Activated CD4-positive, alpha-beta memory T cell treated with anti-CD3 and anti-CD28 coated beads, Interleukin-2, amount 10 ng/mL, durations not matched to agents 7 days and 5 days (primary cell): Measurements from ENCODE around the gene B3GALT2. TPM values are rescaled to one million over a fixed set of nuclear protein-coding genes. Genes with fewer than 3 reads are reported as not detected.

Experiments
- CTCF ChIA-PET: fragments of 350-600 bp; sonication (Branson Sonifier 250); formaldehyde crosslinking; loops from one replicate; lab custom pipeline; 2021; ENCODE audit warnings: antibody characterized with exemption, inconsistent platforms; lab: Charles Lee
- POLR2A ChIA-PET: fragments of 350-600 bp; sonication (Branson Sonifier 250); formaldehyde crosslinking; loops from one replicate; lab custom pipeline; 2021; ENCODE audit warnings: antibody characterized with exemption; lab: Charles Lee
- DNase-seq: peaks from one replicate; pipeline ENCODE4 v3.0.0-alpha.2; 2020
- H3K27ac Mint-ChIP-seq: one replicate; pipeline ENCODE4 v1.8.0; 2021; ENCODE audit warnings: mild to moderate bottlenecking, mixed read lengths
- H3K27me3 Mint-ChIP-seq: one replicate; pipeline ENCODE4 v1.8.0; 2021; ENCODE audit warnings: mixed read lengths
- H3K36me3 Mint-ChIP-seq: one replicate; pipeline ENCODE4 v1.8.0; 2021; ENCODE audit warnings: low read depth, mixed read lengths
- H3K4me1 Mint-ChIP-seq: one replicate; pipeline ENCODE4 v1.8.0; 2021; ENCODE audit warnings: mixed read lengths
- H3K4me3 Mint-ChIP-seq: one replicate; pipeline ENCODE4 v1.8.0; 2021; ENCODE audit warnings: mild to moderate bottlenecking, mixed read lengths
- H3K9me3 Mint-ChIP-seq: one replicate; pipeline ENCODE4 v1.8.0; 2021; ENCODE audit warnings: mixed read lengths
- total RNA-seq, 2 experiments: library from RNA; stranded (reverse); gene quantifications; one replicate each; pipeline ENCODE4 v1.2.3, GENCODE V29; 2021

Gene B3GALT2
- total RNA-seq, 2 experiments from 2014 or later = 4.1 to 4.3 TPM

- Mint-ChIP-seq H3K4me3 (no peak overlapping the region), H3K27ac (no peak overlapping the region), H3K9me3 (peaks cover 2% of the 10 kb centered on the region), H3K36me3 (peaks cover 37% of the 10 kb centered on the region), H3K4me1 (peaks cover 7% of the 10 kb centered on the region), H3K27me3 (no peaks in the 10 kb centered on the region)
- ChIA-PET CTCF (no interaction called here), POLR2A (interaction anchor here (0.6 kb wide), 1 partner anchor 1294 kb away, joined by 3 read pairs; no protein-coding TSS in a partner anchor)
- no peak for DNase-seq
Measured at GRCh38 chr1:193176788-193177187, 9.6 kb downstream of the B3GALT2 start.

GRCh38 chr1:193176113-193176512 is 10.3 kb downstream of the B3GALT2 start:
- H3K4me3 Mint-ChIP-seq = no peak overlapping the region
- H3K4me1 Mint-ChIP-seq = peaks cover 3% of the 10 kb centered on the region
- H3K27me3 Mint-ChIP-seq = no peaks in the 10 kb centered on the region
- no peak for DNase-seq
- H3K36me3 Mint-ChIP-seq = peaks cover 37% of the 10 kb centered on the region
- POLR2A ChIA-PET = no interaction called here
- CTCF ChIA-PET = no interaction called here
- H3K9me3 Mint-ChIP-seq = peaks cover 2% of the 10 kb centered on the region
- H3K27ac Mint-ChIP-seq = no peak overlapping the region

GRCh38 chr1:193157360-193157759 is 29.1 kb downstream of the B3GALT2 start:
- H3K27me3 Mint-ChIP-seq = no peaks in the 10 kb centered on the region
- H3K4me3 Mint-ChIP-seq = no peak overlapping the region
- H3K4me1 Mint-ChIP-seq = peaks cover 6% of the 10 kb centered on the region
- H3K27ac Mint-ChIP-seq = no peak overlapping the region
- no peaks in the 10 kb centered on the region for H3K9me3 Mint-ChIP-seq
- ChIA-PET CTCF (interaction anchor here (1.6 kb wide), 1 partner anchor 34 kb away, joined by 6 read pairs; no protein-coding TSS in a partner anchor), POLR2A (interaction anchor here (1.2 kb wide), 1 partner anchor 99 kb away, joined by 3 read pairs; no protein-coding TSS in a partner anchor)
- peaks cover 28% of the 10 kb centered on the region for H3K36me3 Mint-ChIP-seq
- no peak for DNase-seq

- Mint-ChIP-seq H3K4me1 (peaks cover 6% of the 10 kb centered on the region), H3K27me3 (no peaks in the 10 kb centered on the region), H3K4me3 (no peak overlapping the region), H3K27ac (no peak overlapping the region), H3K9me3 (no peaks in the 10 kb centered on the region), H3K36me3 (peaks cover 31% of the 10 kb centered on the region)
- ChIA-PET POLR2A (interaction anchor here (1.2 kb wide), 1 partner anchor 99 kb away, joined by 3 read pairs; no protein-coding TSS in a partner anchor), CTCF (interaction anchor here (1.6 kb wide), 1 partner anchor 34 kb away, joined by 6 read pairs; no protein-coding TSS in a partner anchor)
- DNase-seq = no peak
Measured at GRCh38 chr1:193156822-193157142, 29.6 kb downstream of the B3GALT2 start.

- Mint-ChIP-seq H3K4me3 (no peak overlapping the region), H3K27me3 (no peaks in the 10 kb centered on the region), H3K36me3 (peaks cover 36% of the 10 kb centered on the region), H3K9me3 (no peaks in the 10 kb centered on the region), H3K27ac (no peak overlapping the region), H3K4me1 (peaks cover 6% of the 10 kb centered on the region)
- DNase-seq = no peak
- POLR2A ChIA-PET = no interaction called here
- CTCF ChIA-PET = no interaction called here
Measured at GRCh38 chr1:193156117-193156821, 30.1 kb downstream of the B3GALT2 start.

GRCh38 chr1:193144999-193145398 is 41.4 kb downstream of the B3GALT2 start:
- Mint-ChIP-seq H3K27ac (no peak overlapping the region), H3K9me3 (no peaks in the 10 kb centered on the region), H3K4me1 (peaks cover 16% of the 10 kb centered on the region), H3K27me3 (no peaks in the 10 kb centered on the region), H3K4me3 (no peak overlapping the region), H3K36me3 (peaks cover 44% of the 10 kb centered on the region)
- POLR2A ChIA-PET = no interaction called here
- DNase-seq = no peak
- CTCF ChIA-PET = no interaction called here

GRCh38 chr1:193144361-193144938 is 42.0 kb downstream of the B3GALT2 start:
- peaks cover 16% of the 10 kb centered on the region for H3K4me1 Mint-ChIP-seq
- H3K9me3 Mint-ChIP-seq = no peaks in the 10 kb centered on the region
- no peak overlapping the region for H3K27ac Mint-ChIP-seq
- H3K27me3 Mint-ChIP-seq = no peaks in the 10 kb centered on the region
- peaks cover 47% of the 10 kb centered on the region for H3K36me3 Mint-ChIP-seq
- H3K4me3 Mint-ChIP-seq = no peak overlapping the region
- POLR2A ChIA-PET = no interaction called here
- DNase-seq = no peak
- CTCF ChIA-PET = no interaction called here

GRCh38 chr1:193143285-193143684 is 43.1 kb downstream of the B3GALT2 start:
- POLR2A ChIA-PET = interaction anchor here (1.3 kb wide), 1 partner anchor 85 kb away, joined by 4 read pairs; the partner anchor contains the start of gene UCHL5
- CTCF ChIA-PET = interaction anchor here (1.0 to 1.4 kb wide), 4 partner anchors 9 to 331 kb away, joined by 3 to 4 read pairs (median 4); no protein-coding TSS in a partner anchor
- H3K27ac Mint-ChIP-seq = no peak overlapping the region
- H3K27me3 Mint-ChIP-seq = no peaks in the 10 kb centered on the region
- H3K4me3 Mint-ChIP-seq = no peak overlapping the region
- peaks cover 16% of the 10 kb centered on the region for H3K4me1 Mint-ChIP-seq
- no peaks in the 10 kb centered on the region for H3K9me3 Mint-ChIP-seq
- H3K36me3 Mint-ChIP-seq = peaks cover 48% of the 10 kb centered on the region
- DNase-seq = no peak

GRCh38 chr1:193142409-193142808 is 44.0 kb downstream of the B3GALT2 start:
- ChIA-PET POLR2A (interaction anchor here (1.3 kb wide), 1 partner anchor 84 kb away, joined by 4 read pairs; the partner anchor contains the start of gene UCHL5), CTCF (interaction anchor here (1.2 to 1.4 kb wide), 3 partner anchors 8 to 35 kb away, joined by 3 to 4 read pairs (median 4); no protein-coding TSS in a partner anchor)
- Mint-ChIP-seq H3K9me3 (no peaks in the 10 kb centered on the region), H3K27me3 (no peaks in the 10 kb centered on the region), H3K36me3 (peaks cover 51% of the 10 kb centered on the region), H3K4me1 (peaks cover 16% of the 10 kb centered on the region), H3K27ac (no peak overlapping the region), H3K4me3 (no peak overlapping the region)
- DNase-seq = no peak

GRCh38 chr1:193141804-193142203 is 44.6 kb downstream of the B3GALT2 start:
- CTCF ChIA-PET = interaction anchor here (1.2 kb wide), 1 partner anchor 36 kb away, joined by 3 read pairs; no protein-coding TSS in a partner anchor
- Mint-ChIP-seq H3K9me3 (no peaks in the 10 kb centered on the region), H3K4me1 (peaks cover 16% of the 10 kb centered on the region), H3K4me3 (no peak overlapping the region), H3K36me3 (peaks cover 54% of the 10 kb centered on the region), H3K27me3 (no peaks in the 10 kb centered on the region), H3K27ac (no peak overlapping the region)
- POLR2A ChIA-PET = no interaction called here
- no peak for DNase-seq

GRCh38 chr1:193140254-193140653 is 46.2 kb downstream of the B3GALT2 start:
- CTCF ChIA-PET = no interaction called here
- no peaks in the 10 kb centered on the region for H3K9me3 Mint-ChIP-seq
- H3K4me1 Mint-ChIP-seq = peaks cover 16% of the 10 kb centered on the region
- H3K27ac Mint-ChIP-seq = no peak overlapping the region
- no peak overlapping the region for H3K4me3 Mint-ChIP-seq
- POLR2A ChIA-PET = no interaction called here
- no peaks in the 10 kb centered on the region for H3K27me3 Mint-ChIP-seq
- H3K36me3 Mint-ChIP-seq = peaks cover 63% of the 10 kb centered on the region
- no peak for DNase-seq

- ChIA-PET CTCF (no interaction called here), POLR2A (interaction anchor here (1.0 kb wide), 1 partner anchor 8 kb away, joined by 4 read pairs; no protein-coding TSS in a partner anchor)
- Mint-ChIP-seq H3K36me3 (peaks cover 59% of the 10 kb centered on the region), H3K27ac (no peak overlapping the region), H3K9me3 (no peaks in the 10 kb centered on the region), H3K4me1 (peaks cover 29% of the 10 kb centered on the region), H3K27me3 (no peaks in the 10 kb centered on the region), H3K4me3 (no peak overlapping the region)
- no peak for DNase-seq
Measured at GRCh38 chr1:193131266-193131860, 55.0 kb downstream of the B3GALT2 start.
